Upper lobe of right lung (tissue), 1 donor: Measurements from ENCODE around the gene SS18L1. TPM values are rescaled to one million over a fixed set of nuclear protein-coding genes. Genes with fewer than 3 reads are reported as not detected.

Source experiments
- ATAC-seq: fragments of 200-7000 bp; cut with Tn5 transposase; one replicate; pipeline ENCODE4 v1.9.1; 2020; ENCODE audit warnings: mild to moderate bottlenecking, moderate library complexity
- DNase-seq: peaks from one replicate; pipeline ENCODE4 v3.0.0-alpha.2; 2020
- H3K27ac ChIP-seq: fragments of 200-600 bp; one replicate; pipeline ENCODE4 v1.8.0; 2022
- H3K27me3 ChIP-seq: fragments of 200-600 bp; one replicate; pipeline ENCODE4 v1.8.0; 2022; ENCODE audit warnings: mild to moderate bottlenecking
- H3K36me3 ChIP-seq: fragments of 200-600 bp; one replicate; pipeline ENCODE4 v1.8.0; 2022
- H3K4me1 ChIP-seq: fragments of 200-600 bp; one replicate; pipeline ENCODE4 v1.8.0; 2022
- H3K4me3 ChIP-seq: fragments of 200-600 bp; one replicate; pipeline ENCODE4 v1.8.0; 2022; ENCODE audit warnings: mild to moderate bottlenecking
- H3K9me3 ChIP-seq: fragments of 200-600 bp; one replicate; pipeline ENCODE4 v1.8.0; 2022
- CTCF ChIP-seq: fragments of 200-600 bp; IDR thresholded peaks from one replicate; pipeline ENCODE4 v1.8.0; 2022; ENCODE audit warnings: antibody characterized with exemption
- intact Hi-C: fragments of 100-400 bp; cut with DNase I; formaldehyde crosslinking; loops from one replicate; pipeline ENCODE4 v1.11.0; 2022
- total RNA-seq: library from RNA; stranded (reverse); fragmentation: NEBNext Ultra II Directional; extraction: Animal tissue kit (Norgen Biotek cat#: 25700); gene quantifications from one replicate; pipeline ENCODE4 v1.2.1, GENCODE V29; 2021
- donor health status: DM: no; HTN: yes; CAD: no; lungs with severe emphysema.

SS18L1 gene
- total RNA-seq, 1 donor from 2014 or later: 12.6 TPM

GRCh38 chr20:62133864-62134263 is 9.7 kb upstream of the SS18L1 start:
- intact Hi-C loops: loop anchor here (10.0 kb wide), 1 partner anchor 109 kb away; no protein-coding TSS in a partner anchor
- TF ChIP-seq CTCF: no peak
- Histone ChIP-seq H3K9me3 (no peaks in the 10 kb centered on the region), H3K4me1 (peaks cover 21% of the 10 kb centered on the region), H3K4me3 (no peak overlapping the region), H3K27me3 (no peaks in the 10 kb centered on the region), H3K27ac (peak overlapping the region; percentile 51), H3K36me3 (peaks cover 100% of the 10 kb centered on the region)
- DNase-seq (no peak), ATAC-seq (no peak)

GRCh38 chr20:62134735-62135231 is 8.8 kb upstream of the SS18L1 start:
- Histone ChIP-seq H3K27ac (peak overlapping the region; percentile 51), H3K4me1 (peaks cover 21% of the 10 kb centered on the region), H3K36me3 (peaks cover 100% of the 10 kb centered on the region), H3K27me3 (no peaks in the 10 kb centered on the region), H3K4me3 (no peak overlapping the region), H3K9me3 (no peaks in the 10 kb centered on the region)
- no peak for TF ChIP-seq CTCF
- intact Hi-C loops: loop anchor here (10.0 kb wide), 1 partner anchor 110 kb away; no protein-coding TSS in a partner anchor
- DNase-seq (no peak), ATAC-seq (peak; percentile 29)

- no peak overlapping the region for H3K4me3 ChIP-seq
- ATAC-seq (no peak), DNase-seq (no peak)
- H3K4me1 ChIP-seq: peaks cover 22% of the 10 kb centered on the region
- no peaks in the 10 kb centered on the region for H3K27me3 ChIP-seq
- H3K27ac ChIP-seq: peak overlapping the region; percentile 45
- H3K9me3 ChIP-seq: no peaks in the 10 kb centered on the region
- H3K36me3 ChIP-seq: peaks cover 100% of the 10 kb centered on the region
- intact Hi-C loops: loop anchor here (10.0 kb wide), 1 partner anchor 111 kb away; no protein-coding TSS in a partner anchor
- no peak for TF ChIP-seq CTCF
Observed at GRCh38 chr20:62135573-62136266, 7.8 kb upstream of the SS18L1 start.

- peak; percentile 82 for DNase-seq
- no peaks in the 10 kb centered on the region for H3K27me3 ChIP-seq
- peaks cover 93% of the 10 kb centered on the region for H3K36me3 ChIP-seq
- H3K9me3 ChIP-seq: no peaks in the 10 kb centered on the region
- no peak overlapping the region for H3K27ac ChIP-seq
- TF ChIP-seq CTCF: peak; percentile 78
- intact Hi-C loops: loop anchor here (10.0 kb wide), 1 partner anchor 112 kb away; no protein-coding TSS in a partner anchor
- peaks cover 30% of the 10 kb centered on the region for H3K4me1 ChIP-seq
- H3K4me3 ChIP-seq: no peak overlapping the region
- ATAC-seq: peak; percentile 60
Observed at GRCh38 chr20:62136283-62137091, 7.1 kb upstream of the SS18L1 start.

- intact Hi-C loops: loop anchor here (10.0 kb wide), 1 partner anchor 112 kb away; no protein-coding TSS in a partner anchor
Observed at GRCh38 chr20:62137092-62137384, 6.5 kb upstream of the SS18L1 start.

More at GRCh38 chr20:62137092-62137384, 6.5 kb upstream of the SS18L1 start:
- DNase-seq (no peak), ATAC-seq (no peak)
- H3K27ac ChIP-seq: no peak overlapping the region
- TF ChIP-seq CTCF: peak; percentile 12
- H3K27me3 ChIP-seq: no peaks in the 10 kb centered on the region
- H3K4me3 ChIP-seq: no peak overlapping the region
- H3K36me3 ChIP-seq: peaks cover 87% of the 10 kb centered on the region
- peaks cover 35% of the 10 kb centered on the region for H3K4me1 ChIP-seq
- H3K9me3 ChIP-seq: no peaks in the 10 kb centered on the region
